ENCODE results near the gene FOXI2.

FOXI2 gene

GRCh38 chr10:127757033-127757432, 20.0 kb downstream of the FOXI2 start:
- Histone ChIP-seq H3K36me3 (ENCODE audit: insufficient read depth, low read length) (no peaks in the 10 kb centered on the region), H3K79me2 (ENCODE audit: insufficient read depth, low read length) (no peaks in the 10 kb centered on the region), H3K27me3 (ENCODE audit: insufficient read depth, low read length, poor library complexity, severe bottlenecking) (no peaks in the 10 kb centered on the region), H3K4me1 (ENCODE audit: insufficient read depth, low read length, poor library complexity, severe bottlenecking) (no peaks in the 10 kb centered on the region), H3K9me2 (replicated peaks; ENCODE audit: low read depth, low read length) (no peaks in the 10 kb centered on the region), H4K20me1 (ENCODE audit: insufficient read depth, low read length, poor library complexity, severe bottlenecking) (no peaks in the 10 kb centered on the region), H3K9me3 (ENCODE audit: insufficient read depth, low read depth, low read length) (no peaks in the 10 kb centered on the region), H2AFZ (ENCODE audit: low read length) (no peak overlapping the region), H3K4me3 (ENCODE audit: low read length, poor library complexity, severe bottlenecking) (no peak overlapping the region), H3K9ac (ENCODE audit: low read depth, low read length, poor library complexity, severe bottlenecking) (no peak overlapping the region), H3K4me2 (ENCODE audit: low read depth, low read length, poor library complexity, severe bottlenecking) (no peak overlapping the region), H3F3A (ENCODE audit: low read depth) (no peaks in the 10 kb centered on the region)
- peak; percentile 36 for TF ChIP-seq CTCF (conservative IDR thresholded peaks at IDR 0.05; ENCODE audit: low read length)
- no peak for TF ChIP-seq EZH2phosphoT487 (IDR thresholded peaks at IDR 0.05; ENCODE audit: borderline replicate concordance)

- no peak for TF ChIP-seq CTCF (conservative IDR thresholded peaks at IDR 0.05; ENCODE audit: low read length)
- no peak for TF ChIP-seq EZH2phosphoT487 (IDR thresholded peaks at IDR 0.05; ENCODE audit: borderline replicate concordance)
- no peaks in the 10 kb centered on the region for H3K27me3 ChIP-seq (ENCODE audit: insufficient read depth, low read length, poor library complexity, severe bottlenecking)
- no peak overlapping the region for H3K4me2 ChIP-seq (ENCODE audit: low read depth, low read length, poor library complexity, severe bottlenecking)
- no peaks in the 10 kb centered on the region for H3K9me3 ChIP-seq (ENCODE audit: insufficient read depth, low read depth, low read length)
- H3F3A ChIP-seq (ENCODE audit: low read depth): no peaks in the 10 kb centered on the region
- H3K9ac ChIP-seq (ENCODE audit: low read depth, low read length, poor library complexity, severe bottlenecking): no peak overlapping the region
- no peaks in the 10 kb centered on the region for H4K20me1 ChIP-seq (ENCODE audit: insufficient read depth, low read length, poor library complexity, severe bottlenecking)
- H3K9me2 ChIP-seq (replicated peaks; ENCODE audit: low read depth, low read length): no peaks in the 10 kb centered on the region
- H3K79me2 ChIP-seq (ENCODE audit: insufficient read depth, low read length): no peaks in the 10 kb centered on the region
- no peaks in the 10 kb centered on the region for H3K36me3 ChIP-seq (ENCODE audit: insufficient read depth, low read length)
- no peaks in the 10 kb centered on the region for H3K4me1 ChIP-seq (ENCODE audit: insufficient read depth, low read length, poor library complexity, severe bottlenecking)
- H2AFZ ChIP-seq (ENCODE audit: low read length): no peak overlapping the region
- no peak overlapping the region for H3K4me3 ChIP-seq (ENCODE audit: low read length, poor library complexity, severe bottlenecking)
Measured at GRCh38 chr10:127759276-127759675, 22.3 kb downstream of the FOXI2 start.

GRCh38 chr10:127762925-127763324, 25.9 kb downstream of the FOXI2 start:
- Histone ChIP-seq H3K9ac (ENCODE audit: low read depth, low read length, poor library complexity, severe bottlenecking) (no peak overlapping the region), H3K79me2 (ENCODE audit: insufficient read depth, low read length) (no peaks in the 10 kb centered on the region), H3F3A (ENCODE audit: low read depth) (no peaks in the 10 kb centered on the region), H4K20me1 (ENCODE audit: insufficient read depth, low read length, poor library complexity, severe bottlenecking) (no peaks in the 10 kb centered on the region), H3K4me1 (ENCODE audit: insufficient read depth, low read length, poor library complexity, severe bottlenecking) (no peaks in the 10 kb centered on the region), H3K4me2 (ENCODE audit: low read depth, low read length, poor library complexity, severe bottlenecking) (no peak overlapping the region), H2AFZ (ENCODE audit: low read length) (no peak overlapping the region), H3K36me3 (ENCODE audit: insufficient read depth, low read length) (no peaks in the 10 kb centered on the region), H3K4me3 (ENCODE audit: low read length, poor library complexity, severe bottlenecking) (no peak overlapping the region), H3K9me2 (replicated peaks; ENCODE audit: low read depth, low read length) (no peaks in the 10 kb centered on the region), H3K9me3 (ENCODE audit: insufficient read depth, low read depth, low read length) (no peaks in the 10 kb centered on the region), H3K27me3 (ENCODE audit: insufficient read depth, low read length, poor library complexity, severe bottlenecking) (no peaks in the 10 kb centered on the region)
- TF ChIP-seq CTCF (conservative IDR thresholded peaks at IDR 0.05; ENCODE audit: low read length) (no peak), EZH2phosphoT487 (IDR thresholded peaks at IDR 0.05; ENCODE audit: borderline replicate concordance) (no peak)

All from Loucy (cell line).